Measurements from ENCODE around the gene CPSF3.

The CPSF3 gene

DNA sequence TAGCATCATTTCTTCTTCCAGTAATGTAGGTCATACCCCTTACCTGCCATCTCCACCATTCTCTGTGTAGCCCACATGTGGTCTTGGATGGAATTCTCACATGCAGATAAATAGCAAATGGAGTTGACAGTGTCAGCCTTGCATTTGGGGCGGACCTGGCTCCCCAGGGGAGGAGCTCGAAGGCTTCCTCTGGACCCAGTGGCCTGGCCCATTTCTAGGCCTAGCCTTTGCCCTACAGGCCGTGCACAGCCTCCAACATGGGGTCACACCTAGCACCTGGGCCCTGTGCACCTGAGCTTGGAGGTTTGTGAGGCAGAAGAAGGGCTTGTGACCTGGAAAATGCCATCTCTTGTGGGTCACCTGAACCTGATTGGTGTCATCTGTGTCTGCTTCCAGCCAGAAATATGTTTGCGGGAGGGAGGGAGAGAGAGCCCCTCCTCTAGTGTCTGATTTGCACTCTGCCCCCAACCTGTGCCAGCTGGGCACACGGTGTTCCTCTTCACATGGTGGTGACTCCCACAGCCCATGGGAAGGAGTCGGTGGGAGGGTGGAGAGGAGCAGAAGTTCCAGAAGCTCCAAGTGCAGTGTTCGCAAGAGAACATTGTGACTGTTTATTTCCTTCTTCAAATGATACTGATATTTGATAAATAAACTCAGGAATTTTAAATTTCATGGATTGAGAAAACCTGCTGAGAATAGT is 33.2 kb upstream of the CPSF3 start:
- Histone ChIP-seq H3K4me3 (ENCODE audit: low read length) (no peak overlapping the region), H3F3A (ENCODE audit: control insufficient read depth, insufficient read depth) (no peaks in the 10 kb centered on the region), H3K9me2 (replicated peaks; ENCODE audit: control insufficient read depth, low read length) (no peaks in the 10 kb centered on the region), H3K9me3 (ENCODE audit: control insufficient read depth, insufficient read depth, low read length) (no peaks in the 10 kb centered on the region), H3K79me2 (ENCODE audit: control insufficient read depth, low read length) (no peaks in the 10 kb centered on the region), H3K4me2 (ENCODE audit: low read length) (no peak overlapping the region), H3K27ac (ENCODE audit: low read depth, low read length) (no peak overlapping the region), H3K27me3 (ENCODE audit: control insufficient read depth, low read length) (no peaks in the 10 kb centered on the region), H4K20me1 (ENCODE audit: control insufficient read depth, insufficient read depth, low read depth, low read length) (no peaks in the 10 kb centered on the region), H3K4me1 (ENCODE audit: control insufficient read depth, low read length) (no peaks in the 10 kb centered on the region), H3K36me3 (ENCODE audit: control insufficient read depth, low read length) (no peaks in the 10 kb centered on the region)
- TF ChIP-seq EZH2phosphoT487 (IDR thresholded peaks at IDR 0.05; ENCODE audit: borderline replicate concordance, low read length), result no peak
- TF ChIP-seq, protein P1, sequence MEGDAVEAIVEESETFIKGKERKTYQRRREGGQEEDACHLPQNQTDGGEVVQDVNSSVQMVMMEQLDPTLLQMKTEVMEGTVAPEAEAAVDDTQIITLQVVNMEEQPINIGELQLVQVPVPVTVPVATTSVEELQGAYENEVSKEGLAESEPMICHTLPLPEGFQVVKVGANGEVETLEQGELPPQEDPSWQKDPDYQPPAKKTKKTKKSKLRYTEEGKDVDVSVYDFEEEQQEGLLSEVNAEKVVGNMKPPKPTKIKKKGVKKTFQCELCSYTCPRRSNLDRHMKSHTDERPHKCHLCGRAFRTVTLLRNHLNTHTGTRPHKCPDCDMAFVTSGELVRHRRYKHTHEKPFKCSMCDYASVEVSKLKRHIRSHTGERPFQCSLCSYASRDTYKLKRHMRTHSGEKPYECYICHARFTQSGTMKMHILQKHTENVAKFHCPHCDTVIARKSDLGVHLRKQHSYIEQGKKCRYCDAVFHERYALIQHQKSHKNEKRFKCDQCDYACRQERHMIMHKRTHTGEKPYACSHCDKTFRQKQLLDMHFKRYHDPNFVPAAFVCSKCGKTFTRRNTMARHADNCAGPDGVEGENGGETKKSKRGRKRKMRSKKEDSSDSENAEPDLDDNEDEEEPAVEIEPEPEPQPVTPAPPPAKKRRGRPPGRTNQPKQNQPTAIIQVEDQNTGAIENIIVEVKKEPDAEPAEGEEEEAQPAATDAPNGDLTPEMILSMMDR (IDR thresholded peaks at IDR 0.05; ENCODE audit: low read depth, low read length, poor library complexity, severe bottlenecking), result no peak

DNA sequence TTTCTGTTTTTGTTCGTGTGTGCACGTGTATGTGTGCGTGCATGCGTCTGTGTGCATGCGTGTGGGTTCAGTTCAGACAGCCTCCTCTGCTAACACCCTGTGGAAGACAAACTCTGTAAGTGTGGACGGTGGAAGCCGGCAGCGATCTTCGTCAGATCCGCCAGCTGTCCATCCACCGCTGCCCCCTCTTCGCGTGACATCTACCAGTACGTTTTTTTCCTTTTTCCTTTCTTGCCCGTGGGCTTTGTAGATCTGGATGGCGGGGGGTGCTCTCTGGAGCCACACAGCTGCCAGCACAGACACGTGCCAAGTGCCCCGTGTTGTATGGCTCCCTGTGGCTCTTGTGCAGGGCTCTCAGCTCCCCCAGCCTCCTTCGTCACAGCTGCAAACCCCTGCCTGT is 32.5 kb upstream of the CPSF3 start:
- H3K27ac ChIP-seq (ENCODE audit: low read depth, low read length), result no peak overlapping the region
- no peaks in the 10 kb centered on the region for H3K9me2 ChIP-seq (replicated peaks; ENCODE audit: control insufficient read depth, low read length)
- H3K9me3 ChIP-seq (ENCODE audit: control insufficient read depth, insufficient read depth, low read length), result no peaks in the 10 kb centered on the region
- no peaks in the 10 kb centered on the region for H3K4me1 ChIP-seq (ENCODE audit: control insufficient read depth, low read length)
- H3K36me3 ChIP-seq (ENCODE audit: control insufficient read depth, low read length), result no peaks in the 10 kb centered on the region
- H3K79me2 ChIP-seq (ENCODE audit: control insufficient read depth, low read length), result no peaks in the 10 kb centered on the region
- H3K4me3 ChIP-seq (ENCODE audit: low read length), result no peak overlapping the region
- H4K20me1 ChIP-seq (ENCODE audit: control insufficient read depth, insufficient read depth, low read depth, low read length), result no peaks in the 10 kb centered on the region
- no peak for TF ChIP-seq EZH2phosphoT487 (IDR thresholded peaks at IDR 0.05; ENCODE audit: borderline replicate concordance, low read length)
- TF ChIP-seq, protein P1 (IDR thresholded peaks at IDR 0.05; ENCODE audit: low read depth, low read length, poor library complexity, severe bottlenecking), result no peak
- no peaks in the 10 kb centered on the region for H3K27me3 ChIP-seq (ENCODE audit: control insufficient read depth, low read length)
- no peaks in the 10 kb centered on the region for H3F3A ChIP-seq (ENCODE audit: control insufficient read depth, insufficient read depth)
- no peak overlapping the region for H3K4me2 ChIP-seq (ENCODE audit: low read length)

DNA sequence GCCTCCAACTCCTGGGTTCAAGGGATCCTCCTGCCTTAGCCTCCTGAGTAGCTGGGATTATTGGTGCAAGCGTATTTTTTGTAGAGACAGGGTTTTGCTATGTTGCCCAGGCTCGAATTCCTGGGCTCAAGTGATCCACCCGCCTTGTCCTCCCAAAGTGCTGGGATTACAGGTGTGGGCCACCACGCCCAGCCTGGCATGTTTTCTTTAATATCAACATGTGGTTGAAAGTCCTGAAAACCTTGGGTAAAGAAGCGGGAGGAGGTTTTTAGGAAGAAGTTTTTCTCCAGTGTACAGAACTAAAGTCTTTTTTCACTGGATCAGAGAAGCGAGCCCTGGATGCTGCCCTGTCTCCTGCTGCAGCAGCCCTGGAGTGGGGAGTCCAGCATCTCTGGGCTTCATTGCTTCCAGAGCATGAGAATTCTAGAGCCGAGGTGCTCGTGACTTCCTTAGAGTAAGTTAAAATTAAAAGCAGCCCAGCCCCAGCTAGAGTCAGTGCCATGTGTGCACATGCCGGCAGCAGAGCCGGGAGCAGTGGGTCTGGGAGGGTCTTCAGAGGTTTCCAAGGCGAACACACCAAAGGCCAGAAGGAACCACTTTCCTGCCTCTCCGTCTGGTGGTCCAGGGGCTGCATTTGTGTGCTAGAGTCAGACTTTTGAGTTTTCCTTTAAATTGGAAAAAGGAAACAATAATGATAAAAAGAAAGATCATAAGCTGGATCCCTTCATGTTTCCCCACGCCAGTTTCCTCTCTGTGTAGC is 31.3 kb upstream of the CPSF3 start:
- Histone ChIP-seq H3K4me1 (ENCODE audit: control insufficient read depth, low read length) (no peaks in the 10 kb centered on the region), H3K27me3 (ENCODE audit: control insufficient read depth, low read length) (no peaks in the 10 kb centered on the region), H3K4me2 (ENCODE audit: low read length) (no peak overlapping the region), H3K9me3 (ENCODE audit: control insufficient read depth, insufficient read depth, low read length) (no peaks in the 10 kb centered on the region), H3K36me3 (ENCODE audit: control insufficient read depth, low read length) (no peaks in the 10 kb centered on the region), H3F3A (ENCODE audit: control insufficient read depth, insufficient read depth) (no peaks in the 10 kb centered on the region), H4K20me1 (ENCODE audit: control insufficient read depth, insufficient read depth, low read depth, low read length) (no peaks in the 10 kb centered on the region), H3K27ac (ENCODE audit: low read depth, low read length) (no peak overlapping the region), H3K79me2 (ENCODE audit: control insufficient read depth, low read length) (no peaks in the 10 kb centered on the region), H3K4me3 (ENCODE audit: low read length) (no peak overlapping the region), H3K9me2 (replicated peaks; ENCODE audit: control insufficient read depth, low read length) (no peaks in the 10 kb centered on the region)
- TF ChIP-seq, protein P1 (IDR thresholded peaks at IDR 0.05; ENCODE audit: low read depth, low read length, poor library complexity, severe bottlenecking), result no peak
- TF ChIP-seq EZH2phosphoT487 (IDR thresholded peaks at IDR 0.05; ENCODE audit: borderline replicate concordance, low read length), result no peak
